ENCODE results near the gene SBF2.

DNA sequence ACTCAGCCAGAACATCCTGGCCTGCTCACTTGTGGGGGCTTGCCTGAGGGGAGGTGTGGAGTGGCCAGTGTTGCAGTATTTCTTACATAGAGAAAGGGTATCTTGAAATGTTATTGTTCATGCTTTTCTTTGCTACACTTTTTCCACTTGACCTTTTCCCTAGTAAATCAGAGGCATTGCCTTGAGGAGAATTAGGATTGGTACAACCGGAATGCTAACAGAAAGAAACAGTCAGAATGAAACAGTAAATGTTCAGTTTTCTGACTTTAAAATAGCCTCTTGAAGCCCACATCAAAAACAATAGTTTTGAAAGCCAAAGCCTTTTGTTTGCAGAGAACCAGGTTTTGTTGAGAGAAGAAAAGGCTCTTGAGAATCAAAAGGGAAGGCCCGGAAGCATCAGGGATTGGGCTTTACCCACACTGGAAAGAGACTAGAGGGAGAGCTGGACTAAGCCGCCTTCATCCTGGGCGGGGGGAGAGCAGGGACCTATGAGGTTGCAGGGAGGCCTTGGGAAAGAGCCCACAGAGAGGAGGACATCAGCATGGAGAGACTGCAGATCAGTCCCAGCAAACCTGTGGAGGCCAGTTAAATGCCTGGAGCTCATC, 23.2 kb upstream of the SBF2 start:
- TF ChIP-seq, protein P1, sequence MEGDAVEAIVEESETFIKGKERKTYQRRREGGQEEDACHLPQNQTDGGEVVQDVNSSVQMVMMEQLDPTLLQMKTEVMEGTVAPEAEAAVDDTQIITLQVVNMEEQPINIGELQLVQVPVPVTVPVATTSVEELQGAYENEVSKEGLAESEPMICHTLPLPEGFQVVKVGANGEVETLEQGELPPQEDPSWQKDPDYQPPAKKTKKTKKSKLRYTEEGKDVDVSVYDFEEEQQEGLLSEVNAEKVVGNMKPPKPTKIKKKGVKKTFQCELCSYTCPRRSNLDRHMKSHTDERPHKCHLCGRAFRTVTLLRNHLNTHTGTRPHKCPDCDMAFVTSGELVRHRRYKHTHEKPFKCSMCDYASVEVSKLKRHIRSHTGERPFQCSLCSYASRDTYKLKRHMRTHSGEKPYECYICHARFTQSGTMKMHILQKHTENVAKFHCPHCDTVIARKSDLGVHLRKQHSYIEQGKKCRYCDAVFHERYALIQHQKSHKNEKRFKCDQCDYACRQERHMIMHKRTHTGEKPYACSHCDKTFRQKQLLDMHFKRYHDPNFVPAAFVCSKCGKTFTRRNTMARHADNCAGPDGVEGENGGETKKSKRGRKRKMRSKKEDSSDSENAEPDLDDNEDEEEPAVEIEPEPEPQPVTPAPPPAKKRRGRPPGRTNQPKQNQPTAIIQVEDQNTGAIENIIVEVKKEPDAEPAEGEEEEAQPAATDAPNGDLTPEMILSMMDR (IDR thresholded peaks at IDR 0.05; ENCODE audit: insufficient read depth, low read length, poor library complexity, severe bottlenecking) = no peak
- TF ChIP-seq EZH2phosphoT487 (conservative IDR thresholded peaks at IDR 0.05; ENCODE audit: low read length) = no peak

Measured in SU-DHL-6 (cell line).